HepG2 (cell line): Measurements from ENCODE around the gene GJB5. TPM values are rescaled to one million over a fixed set of nuclear protein-coding genes. Genes with fewer than 3 reads are reported as not detected.

Experiments
- polyA plus RNA-seq, 8 experiments: library from polyadenylated mRNA; depleted of rRNA in 3 of 8; stranded (reverse) in 7 of 8; unstranded in 1 of 8; fragments of >200 nt; fragmentation: Illumina TruSeq in 4 of 8; extraction: Trizol in 4 of 8; gene quantifications; 2 replicates each; pipeline versions ENCODE4 v1.2.1 to v1.2.3, GENCODE V29; 2011 to 2016; ENCODE audit warnings: low read depth in 4 of 8, missing spikeins in 1 of 8, mixed read lengths in 1 of 8; ENCODE audit not compliant: insufficient read depth in 1 of 8
- total RNA-seq, 5 experiments: library from RNA; depleted of rRNA; stranded (reverse); fragments of >200 nt; fragmentation: Illumina TruSeq; extraction: Trizol; gene quantifications; 2 replicates each; pipeline ENCODE4 v1.2.3, GENCODE V29; 2016; ENCODE audit warnings: low read depth in 1 of 5

The GJB5 gene
- total and polyA plus RNA-seq, 2 of the 13 experiments (the other 11 are each of a cell fraction or from before 2014, with no cell fraction given): not detected

Other genes with a start within 250 kb of the GJB5 start
- gene GJB4, start 4.7 kb downstream of the GJB5 start, total RNA-seq (2016; rRNA removed; fragmentation: Illumina TruSeq; extraction: Trizol): not detected in 2 replicates
- gene GJB4, start 4.7 kb downstream of the GJB5 start, polyA plus RNA-seq (2011; rRNA removed): not detected in 2 replicates
- gene GJB3, start 26.2 kb downstream of the GJB5 start, total RNA-seq (2016; rRNA removed; fragmentation: Illumina TruSeq; extraction: Trizol): not detected in 2 replicates
- gene GJB3, start 26.2 kb downstream of the GJB5 start, polyA plus RNA-seq (2011; rRNA removed): not detected in 2 replicates
- gene GJA4, start 38.0 kb downstream of the GJB5 start, total RNA-seq (2016; rRNA removed; fragmentation: Illumina TruSeq; extraction: Trizol): not detected in 2 replicates
- not detected in 2 replicates for gene GJA4, start 38.0 kb downstream of the GJB5 start, polyA plus RNA-seq (2011; rRNA removed)
- gene SMIM12, start 104.7 kb downstream of the GJB5 start, total RNA-seq (2016; rRNA removed; fragmentation: Illumina TruSeq; extraction: Trizol): 41.3 and 42.9 TPM in 2 replicates
- gene SMIM12, start 104.7 kb downstream of the GJB5 start, polyA plus RNA-seq (2011; rRNA removed): 20.1 and 22.2 TPM in 2 replicates
- gene DLGAP3, start 174.6 kb downstream of the GJB5 start, total RNA-seq (2016; rRNA removed; fragmentation: Illumina TruSeq; extraction: Trizol): 0.04 and 0.06 TPM in 2 replicates
- gene DLGAP3, start 174.6 kb downstream of the GJB5 start, polyA plus RNA-seq (2011; rRNA removed): 0.03 and 0.12 TPM in 2 replicates
- gene TMEM35B, start 230.3 kb downstream of the GJB5 start, total RNA-seq (2016; rRNA removed; fragmentation: Illumina TruSeq; extraction: Trizol): 4.5 and 11.5 TPM in 2 replicates
- 23.3 and 26.0 TPM in 2 replicates for gene TMEM35B, start 230.3 kb downstream of the GJB5 start, polyA plus RNA-seq (2011; rRNA removed)